Fibroblast of mammary gland (primary cell): ENCODE measurements around the gene USH2A.

Experiments
- DNase-seq: peaks from one replicate; pipeline ENCODE4 v3.0.0-alpha.2; 2010; ENCODE audit warnings: low read depth
- H3K4me3 ChIP-seq: 2 replicates; pipeline ENCODE4 v1.5.1; 2011; ENCODE audit warnings: low read depth, mild to moderate bottlenecking, low read length, moderate library complexity; ENCODE audit not compliant: control insufficient read depth
- CTCF ChIP-seq: conservative IDR thresholded peaks from 2 replicates; pipeline ENCODE4 v1.5.1; 2011; ENCODE audit warnings: low read depth, low read length, inconsistent platforms; ENCODE audit not compliant: control insufficient read depth, insufficient read depth

USH2A gene

DNA sequence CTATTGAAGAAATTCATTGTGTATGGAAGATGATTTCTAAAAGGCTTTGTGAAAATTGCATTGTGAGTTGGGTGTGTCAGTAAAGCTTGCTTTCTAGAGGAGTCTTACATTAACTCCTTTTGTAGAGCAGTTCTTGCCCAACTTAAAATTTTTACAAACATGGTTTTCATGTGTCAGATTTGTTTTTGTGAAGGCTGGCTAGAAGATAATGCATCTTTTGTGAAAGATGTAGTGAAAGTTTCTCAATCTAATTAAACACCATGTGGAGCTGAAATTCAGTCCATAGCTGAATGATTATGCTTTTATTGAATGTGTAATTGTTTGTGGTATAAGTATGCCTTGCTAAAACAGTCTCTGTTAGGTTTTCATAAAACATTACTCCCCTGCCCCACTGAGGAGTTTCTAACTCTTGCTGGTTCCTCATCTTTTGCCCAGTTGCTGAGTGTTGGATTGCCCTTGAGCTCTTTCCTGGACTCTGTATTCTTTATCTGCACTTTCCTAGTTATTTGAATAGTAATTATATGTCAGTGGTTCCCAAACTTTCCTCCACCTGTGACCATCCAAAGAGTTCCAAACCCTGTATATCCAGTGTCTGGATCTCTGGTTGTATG is 818.1 kb downstream of the USH2A start:
- no peak for DNase-seq
- no peak overlapping the region for H3K4me3 ChIP-seq
- no peak for TF ChIP-seq CTCF

DNA sequence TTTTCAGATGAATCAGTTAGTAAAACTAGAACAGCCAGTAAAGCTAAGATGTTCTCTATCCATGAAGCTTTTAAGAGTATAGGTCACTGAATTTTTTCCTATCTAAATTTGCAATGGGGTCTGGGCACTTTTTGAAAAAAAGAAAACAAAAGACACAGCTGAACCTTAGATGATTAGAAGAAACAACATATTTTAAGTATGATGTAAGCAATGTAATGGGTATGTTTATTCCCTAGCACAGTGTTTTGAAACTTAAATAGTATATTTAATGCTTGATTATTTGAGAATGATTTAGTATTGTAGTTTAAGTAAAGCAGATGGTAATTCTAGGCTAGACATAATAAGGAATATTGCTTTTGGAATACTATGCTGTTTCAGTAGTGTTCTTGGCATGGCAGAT is 819.9 kb downstream of the USH2A start:
- no peak overlapping the region for H3K4me3 ChIP-seq
- TF ChIP-seq CTCF: no peak
- DNase-seq: no peak

DNA sequence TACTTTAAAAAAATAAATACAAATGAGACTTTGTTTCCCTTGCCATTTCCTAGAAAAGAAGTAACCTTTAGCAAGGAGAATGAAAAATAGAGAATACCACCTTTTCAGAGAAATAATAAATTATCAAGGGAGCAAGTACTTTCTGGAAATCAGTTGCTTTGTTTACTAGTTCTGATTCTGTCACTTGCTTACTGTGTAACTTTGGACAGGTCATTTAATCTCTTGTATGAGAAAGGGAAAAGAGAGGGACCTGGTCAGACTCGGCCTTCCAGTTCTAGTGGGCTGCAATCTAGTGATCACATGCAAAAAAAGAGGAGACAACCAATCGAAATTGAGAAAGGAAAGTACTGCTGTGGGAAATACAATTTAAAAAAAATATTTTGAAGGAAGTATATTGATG is 822.0 kb downstream of the USH2A start:
- TF ChIP-seq CTCF: no peak
- H3K4me3 ChIP-seq: no peak overlapping the region
- no peak for DNase-seq

- H3K4me3 ChIP-seq: no peak overlapping the region
- TF ChIP-seq CTCF: no peak
- DNase-seq: no peak
Measured at GRCh38 chr1:215600867-215601266, 822.4 kb downstream of the USH2A start.

DNA sequence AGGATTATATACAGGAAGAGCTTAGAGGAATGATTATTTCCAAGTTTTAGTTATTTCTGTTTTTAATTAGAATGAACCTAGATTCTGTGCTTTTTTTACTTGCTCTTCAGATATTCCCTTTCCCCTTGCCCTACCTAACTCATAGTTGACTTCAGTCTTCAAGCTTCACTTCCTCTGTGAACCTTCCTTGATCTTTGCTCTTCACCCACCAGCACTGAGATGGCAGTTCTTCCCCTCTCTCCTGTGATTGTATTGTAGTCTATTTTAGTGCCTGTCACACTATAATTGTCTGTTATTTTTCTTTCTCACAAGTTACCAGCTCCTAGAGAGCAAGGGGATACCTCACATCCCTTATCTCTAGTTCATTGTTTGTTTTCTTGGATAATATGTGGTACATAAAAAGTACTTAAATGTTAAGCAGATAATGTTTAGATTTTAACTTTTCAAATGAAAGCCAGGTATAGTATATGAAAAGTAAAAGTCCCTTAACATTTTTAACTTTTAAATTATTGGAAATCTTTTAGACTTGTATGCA is 822.9 kb downstream of the USH2A start:
- TF ChIP-seq CTCF: no peak

GRCh38 chr1:215599418-215600074 is 823.7 kb downstream of the USH2A start:
- peak; percentile 51 for DNase-seq
- no peak for TF ChIP-seq CTCF
- H3K4me3 ChIP-seq: no peak overlapping the region

More for the DNA sequence above, 822.9 kb downstream of the USH2A start:
- H3K4me3 ChIP-seq: no peak overlapping the region
- no peak for DNase-seq

GRCh38 chr1:215597961-215598360 is 825.3 kb downstream of the USH2A start:
- no peak for TF ChIP-seq CTCF
- DNase-seq: no peak
- H3K4me3 ChIP-seq: no peak overlapping the region
